Stomach (tissue), 4 donors: ENCODE measurements around the gene SLC29A3.

Source experiments
- EP300 ChIP-seq: sonication (generic); formaldehyde crosslinking; IDR thresholded peaks from one replicate; pipeline ENCODE4 v1.6.1; 2017; ENCODE audit warnings: antibody characterized with exemption
- POLR2A ChIP-seq, 4 donors: fragments of 450-650 bp; IDR thresholded peaks; one replicate each; pipeline ENCODE4 v1.6.1; 2016; ENCODE audit warnings: antibody characterized with exemption in 4 of 4, control low read depth in 2 of 4, mild to moderate bottlenecking in 1 of 4, moderate library complexity in 1 of 4
- POLR2AphosphoS5 ChIP-seq, 3 donors: sonication (generic); formaldehyde crosslinking; IDR thresholded peaks; one replicate each; pipeline ENCODE4 v1.6.1; 2016; ENCODE audit warnings: antibody characterized with exemption in 3 of 3
- TF ChIP-seq, protein P1 (sequence below), 7 experiments: fragments of 450-650 bp in 4 of 7; fragments of 200-600 bp in 3 of 7; sonication (generic) in 3 of 7; IDR thresholded peaks; one replicate each; pipeline ENCODE4 v1.5.1; 2016 to 2019; ENCODE audit warnings: antibody characterized with exemption in 7 of 7, control low read depth in 2 of 7, mild to moderate bottlenecking in 1 of 7

DNA sequence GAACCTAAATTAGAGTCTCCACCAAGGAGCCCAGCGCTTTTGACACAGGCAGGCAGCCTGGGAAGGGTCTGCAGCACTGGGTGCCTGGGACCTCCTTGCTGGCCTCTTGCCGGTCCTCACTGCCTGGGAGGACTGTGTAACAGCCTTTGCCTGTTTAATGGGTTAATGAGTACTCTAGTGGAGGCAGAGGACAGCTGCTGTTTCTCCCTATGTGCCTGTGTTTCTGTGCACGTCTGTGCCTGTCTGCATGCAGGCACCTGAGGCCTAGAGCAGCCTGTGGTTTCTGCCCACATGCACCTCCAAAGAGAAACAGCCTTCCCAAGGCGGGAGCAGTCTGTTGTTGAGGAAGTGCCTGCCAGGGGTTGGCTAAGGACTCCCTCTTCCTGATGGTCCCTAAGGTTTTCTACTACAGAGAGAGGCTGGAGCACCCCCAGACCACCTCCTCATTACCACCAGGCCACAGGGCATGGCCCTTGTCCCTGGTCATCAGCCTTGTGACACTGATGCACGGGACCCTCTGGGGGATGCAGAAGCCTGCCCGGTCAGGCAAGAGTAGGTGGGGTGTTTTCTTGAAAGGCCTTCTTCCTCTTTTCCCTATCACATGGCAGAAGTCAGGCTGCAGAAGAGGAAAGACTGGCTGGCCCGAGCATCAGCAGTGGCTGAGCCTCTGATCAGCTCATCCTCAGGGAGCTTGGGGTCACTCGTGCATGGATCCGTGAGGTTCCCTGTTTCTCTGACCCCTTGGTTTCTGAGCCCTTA lies 14.2 kb downstream of the SLC29A3 start:
- TF ChIP-seq, protein P1, sequence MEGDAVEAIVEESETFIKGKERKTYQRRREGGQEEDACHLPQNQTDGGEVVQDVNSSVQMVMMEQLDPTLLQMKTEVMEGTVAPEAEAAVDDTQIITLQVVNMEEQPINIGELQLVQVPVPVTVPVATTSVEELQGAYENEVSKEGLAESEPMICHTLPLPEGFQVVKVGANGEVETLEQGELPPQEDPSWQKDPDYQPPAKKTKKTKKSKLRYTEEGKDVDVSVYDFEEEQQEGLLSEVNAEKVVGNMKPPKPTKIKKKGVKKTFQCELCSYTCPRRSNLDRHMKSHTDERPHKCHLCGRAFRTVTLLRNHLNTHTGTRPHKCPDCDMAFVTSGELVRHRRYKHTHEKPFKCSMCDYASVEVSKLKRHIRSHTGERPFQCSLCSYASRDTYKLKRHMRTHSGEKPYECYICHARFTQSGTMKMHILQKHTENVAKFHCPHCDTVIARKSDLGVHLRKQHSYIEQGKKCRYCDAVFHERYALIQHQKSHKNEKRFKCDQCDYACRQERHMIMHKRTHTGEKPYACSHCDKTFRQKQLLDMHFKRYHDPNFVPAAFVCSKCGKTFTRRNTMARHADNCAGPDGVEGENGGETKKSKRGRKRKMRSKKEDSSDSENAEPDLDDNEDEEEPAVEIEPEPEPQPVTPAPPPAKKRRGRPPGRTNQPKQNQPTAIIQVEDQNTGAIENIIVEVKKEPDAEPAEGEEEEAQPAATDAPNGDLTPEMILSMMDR (IDR thresholded peaks at IDR 0.05): no peak
- no peak for TF ChIP-seq POLR2AphosphoS5 (IDR thresholded peaks at IDR 0.05)
- no peak for TF ChIP-seq POLR2A (IDR thresholded peaks at IDR 0.05)
- TF ChIP-seq EP300: no peak
